ENCODE data around the gene NOTCH1. TPM values are rescaled to one million over a fixed set of nuclear protein-coding genes. Genes with fewer than 3 reads are reported as not detected.

Gene NOTCH1
- total and polyA plus RNA-seq, 12 donors, result 0.81 to 31.5 (median 24.0) TPM

DNA sequence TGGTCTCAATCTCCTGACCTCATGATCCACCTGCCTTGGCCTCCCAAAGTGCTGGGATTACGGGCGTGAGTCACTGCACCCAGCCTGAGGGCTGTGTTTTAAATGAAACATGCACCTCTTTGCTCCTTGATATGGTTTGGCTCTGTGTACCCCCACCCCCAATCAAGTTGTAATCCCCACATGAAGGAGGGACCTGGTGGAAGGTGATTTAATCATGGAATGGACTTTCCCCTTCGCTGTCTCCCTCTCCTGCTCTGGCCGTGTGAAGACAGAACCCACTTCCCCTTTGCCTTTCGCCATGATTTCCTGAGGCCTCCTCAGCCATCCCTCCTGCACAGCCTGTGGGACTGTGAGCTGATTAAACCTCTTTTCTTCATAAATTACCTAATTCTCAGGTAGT lies 12.5 kb upstream of the NOTCH1 start:
- H3K9me3 ChIP-seq (replicated peaks in 1 of 3), result no peaks in the 10 kb centered on the region
- no peak for DNase-seq
- no peaks in the 10 kb centered on the region for H3K4me1 ChIP-seq (replicated peaks in 1 of 2)
- H3K4me3 ChIP-seq, result no peak overlapping the region
- intact Hi-C loops (cut with DNase I), result no loop called here
- H3K27ac ChIP-seq, result peak overlapping the region in 2 of 5 donors; percentile 38 to 70
- no peak for TF ChIP-seq POLR2A (IDR thresholded peaks at IDR 0.05)
- TF ChIP-seq, protein P1, sequence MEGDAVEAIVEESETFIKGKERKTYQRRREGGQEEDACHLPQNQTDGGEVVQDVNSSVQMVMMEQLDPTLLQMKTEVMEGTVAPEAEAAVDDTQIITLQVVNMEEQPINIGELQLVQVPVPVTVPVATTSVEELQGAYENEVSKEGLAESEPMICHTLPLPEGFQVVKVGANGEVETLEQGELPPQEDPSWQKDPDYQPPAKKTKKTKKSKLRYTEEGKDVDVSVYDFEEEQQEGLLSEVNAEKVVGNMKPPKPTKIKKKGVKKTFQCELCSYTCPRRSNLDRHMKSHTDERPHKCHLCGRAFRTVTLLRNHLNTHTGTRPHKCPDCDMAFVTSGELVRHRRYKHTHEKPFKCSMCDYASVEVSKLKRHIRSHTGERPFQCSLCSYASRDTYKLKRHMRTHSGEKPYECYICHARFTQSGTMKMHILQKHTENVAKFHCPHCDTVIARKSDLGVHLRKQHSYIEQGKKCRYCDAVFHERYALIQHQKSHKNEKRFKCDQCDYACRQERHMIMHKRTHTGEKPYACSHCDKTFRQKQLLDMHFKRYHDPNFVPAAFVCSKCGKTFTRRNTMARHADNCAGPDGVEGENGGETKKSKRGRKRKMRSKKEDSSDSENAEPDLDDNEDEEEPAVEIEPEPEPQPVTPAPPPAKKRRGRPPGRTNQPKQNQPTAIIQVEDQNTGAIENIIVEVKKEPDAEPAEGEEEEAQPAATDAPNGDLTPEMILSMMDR (IDR thresholded peaks at IDR 0.05), result no peak
- 51 to 61% (median 54%) methylated on average over 5 of the region's 5 CpGs for WGBS, 4 donors
- no peaks in the 10 kb centered on the region for H3K27me3 ChIP-seq
- H3K36me3 ChIP-seq (replicated peaks in 1 of 2), result no peaks in the 10 kb centered on the region

DNA sequence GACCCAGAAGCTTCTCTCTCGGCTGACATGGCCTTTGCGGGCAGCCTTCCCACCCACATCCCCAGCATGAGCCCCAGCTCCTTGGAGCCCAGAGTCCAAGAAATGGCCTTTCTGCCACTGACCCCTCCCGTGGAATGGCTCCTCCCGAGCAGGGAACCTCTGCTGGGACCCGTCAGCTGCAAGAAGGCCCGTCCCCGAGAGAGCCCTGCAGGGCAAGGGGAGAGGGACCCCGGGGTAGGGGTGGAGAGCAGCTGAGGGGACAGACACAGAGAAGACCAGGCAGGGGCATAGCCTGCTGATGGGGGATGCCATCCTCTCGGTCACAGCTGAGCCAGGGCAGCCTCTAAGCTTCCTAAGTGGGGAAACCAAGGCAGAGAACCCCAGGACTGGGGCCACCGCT lies 11.2 kb upstream of the NOTCH1 start:
- WGBS, 4 donors, result 70 to 80% (median 76%) methylated on average over 2 to 10 of the region's 10 CpGs
- Histone ChIP-seq H3K36me3 (replicated peaks in 1 of 2) (no peaks in the 10 kb centered on the region), H3K4me1 (replicated peaks in 1 of 2) (peaks cover 0 to 5% of the 10 kb centered on the region in 2 donors), H3K4me3 (no peak overlapping the region), H3K9me3 (replicated peaks in 1 of 3) (no peaks in the 10 kb centered on the region), H3K27me3 (no peaks in the 10 kb centered on the region), H3K27ac (no peak overlapping the region)
- DNase-seq, result no peak
- TF ChIP-seq POLR2A (IDR thresholded peaks at IDR 0.05), result no peak
- TF ChIP-seq, protein P1 (IDR thresholded peaks at IDR 0.05), result no peak
- intact Hi-C loops (cut with DNase I), result no loop called here

DNA sequence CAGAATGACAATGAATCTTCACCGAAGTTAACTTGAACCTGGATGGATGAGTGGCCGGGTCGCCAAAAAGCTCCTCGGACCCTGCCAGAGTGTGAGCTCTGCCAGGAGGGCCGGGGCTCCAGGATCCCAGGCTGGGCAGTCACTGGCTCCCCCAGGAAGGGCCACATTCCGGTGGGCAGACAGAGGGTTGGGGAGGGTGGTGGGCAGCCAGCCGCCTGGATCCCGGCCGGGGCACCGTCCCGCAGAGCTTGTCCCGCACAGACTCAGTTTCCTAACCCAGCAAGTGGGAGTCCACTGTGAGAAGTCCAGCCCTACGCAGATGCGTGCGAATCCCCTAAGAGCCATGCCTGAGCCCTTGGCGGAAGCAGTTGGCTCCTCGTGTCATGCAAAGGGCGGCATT lies 10.3 kb upstream of the NOTCH1 start:
- Histone ChIP-seq H3K27ac (no peak overlapping the region), H3K4me3 (no peak overlapping the region), H3K27me3 (no peaks in the 10 kb centered on the region), H3K9me3 (replicated peaks in 1 of 3) (no peaks in the 10 kb centered on the region), H3K36me3 (replicated peaks in 1 of 2) (no peaks in the 10 kb centered on the region), H3K4me1 (replicated peaks in 1 of 2) (peaks cover 4 to 12% of the 10 kb centered on the region in 2 donors)
- DNase-seq, result no peak
- intact Hi-C loops (cut with DNase I), result no loop called here
- TF ChIP-seq, protein P1 (IDR thresholded peaks at IDR 0.05), result no peak
- TF ChIP-seq POLR2A (IDR thresholded peaks at IDR 0.05), result no peak
- 80 to 98% (median 87%) methylated on average over 1 to 18 of the region's 18 CpGs for WGBS, 4 donors

GRCh38 chr9:136554870-136555269 lies 9.0 kb upstream of the NOTCH1 start:
- DNase-seq, result no peak
- Histone ChIP-seq H3K4me1 (replicated peaks in 1 of 2) (peaks cover 11 to 20% of the 10 kb centered on the region in 2 donors), H3K9me3 (replicated peaks in 1 of 3) (no peaks in the 10 kb centered on the region), H3K27me3 (no peaks in the 10 kb centered on the region), H3K36me3 (replicated peaks in 1 of 2) (no peaks in the 10 kb centered on the region), H3K27ac (no peak overlapping the region), H3K4me3 (no peak overlapping the region)
- intact Hi-C loops (cut with DNase I), result no loop called here
- TF ChIP-seq, protein P1 (IDR thresholded peaks at IDR 0.05), result no peak
- no peak for TF ChIP-seq POLR2A (IDR thresholded peaks at IDR 0.05)
- WGBS, 4 donors, result 86 to 93% (median 90%) methylated on average over 19 of the region's 19 CpGs

Data from adrenal gland (tissue), 12 donors.